22Rv1 (cell line): ENCODE measurements around the gene RANGAP1.

ENCODE experiments used
- H3K27ac ChIP-seq: fragments of 450-650 bp; 2 replicates; pipeline ENCODE4 v1.5.1; 2017
- ZFX ChIP-seq: fragments of 450-650 bp; IDR thresholded peaks from 2 replicates; pipeline ENCODE4 v1.6.1; 2017; ENCODE audit warnings: antibody characterized with exemption, borderline replicate concordance
- TF ChIP-seq, protein P1 (sequence below): fragments of 450-650 bp; IDR thresholded peaks from 2 replicates; pipeline ENCODE4 v1.5.1; 2017; ENCODE audit warnings: mild to moderate bottlenecking

Gene RANGAP1

GRCh38 chr22:41285820-41286638 is at the start of gene RANGAP1:
RANGAP1 (minus strand) TSS chr22:41286187; CDS start chr22:41281044, 5,143 bp downstream.
- peak within 1 kb of the TSS; percentile 84 for H3K27ac ChIP-seq
- TF ChIP-seq, protein P1, sequence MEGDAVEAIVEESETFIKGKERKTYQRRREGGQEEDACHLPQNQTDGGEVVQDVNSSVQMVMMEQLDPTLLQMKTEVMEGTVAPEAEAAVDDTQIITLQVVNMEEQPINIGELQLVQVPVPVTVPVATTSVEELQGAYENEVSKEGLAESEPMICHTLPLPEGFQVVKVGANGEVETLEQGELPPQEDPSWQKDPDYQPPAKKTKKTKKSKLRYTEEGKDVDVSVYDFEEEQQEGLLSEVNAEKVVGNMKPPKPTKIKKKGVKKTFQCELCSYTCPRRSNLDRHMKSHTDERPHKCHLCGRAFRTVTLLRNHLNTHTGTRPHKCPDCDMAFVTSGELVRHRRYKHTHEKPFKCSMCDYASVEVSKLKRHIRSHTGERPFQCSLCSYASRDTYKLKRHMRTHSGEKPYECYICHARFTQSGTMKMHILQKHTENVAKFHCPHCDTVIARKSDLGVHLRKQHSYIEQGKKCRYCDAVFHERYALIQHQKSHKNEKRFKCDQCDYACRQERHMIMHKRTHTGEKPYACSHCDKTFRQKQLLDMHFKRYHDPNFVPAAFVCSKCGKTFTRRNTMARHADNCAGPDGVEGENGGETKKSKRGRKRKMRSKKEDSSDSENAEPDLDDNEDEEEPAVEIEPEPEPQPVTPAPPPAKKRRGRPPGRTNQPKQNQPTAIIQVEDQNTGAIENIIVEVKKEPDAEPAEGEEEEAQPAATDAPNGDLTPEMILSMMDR, result no peak
- no peak for TF ChIP-seq ZFX

DNA sequence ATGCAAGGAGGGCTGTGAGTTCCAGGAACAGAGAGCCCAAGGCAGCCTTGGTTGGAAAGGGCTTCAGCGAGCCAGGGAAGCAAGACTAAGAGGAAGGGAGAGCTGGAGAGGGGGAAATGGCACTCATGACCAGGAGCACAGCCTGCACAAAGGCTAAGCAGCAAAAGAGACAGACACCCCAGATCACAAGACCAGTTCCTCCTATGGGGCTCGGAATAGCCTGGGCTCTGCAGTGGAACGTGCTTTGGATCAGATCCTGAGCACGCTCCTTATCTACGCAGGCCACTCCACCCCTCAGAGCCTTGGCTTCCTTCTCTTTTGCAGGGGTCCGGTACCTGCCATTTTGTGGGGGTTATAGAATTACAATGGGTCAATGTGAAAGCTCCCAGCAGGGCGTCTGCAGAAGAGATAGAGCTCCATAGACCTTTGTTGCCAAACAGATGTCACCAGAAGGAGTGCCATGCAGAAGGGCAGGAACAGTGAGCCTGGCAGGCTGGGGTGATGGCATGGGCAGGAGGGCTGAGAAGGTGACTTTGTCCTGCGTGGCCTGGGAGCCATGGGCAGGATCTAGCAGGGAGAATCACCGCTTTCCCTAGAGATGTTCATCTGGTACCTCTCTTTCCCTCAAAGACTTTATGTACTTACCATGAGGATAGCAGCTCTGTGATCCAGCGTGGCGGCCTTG is 49.1 kb upstream of the RANGAP1 start:
- TF ChIP-seq ZFX, result no peak
- TF ChIP-seq, protein P1, result no peak
- H3K27ac ChIP-seq, result no peak overlapping the region

GRCh38 chr22:41334215-41334614 is 48.2 kb upstream of the RANGAP1 start:
- H3K27ac ChIP-seq, result no peak overlapping the region
- TF ChIP-seq, protein P1, result no peak
- no peak for TF ChIP-seq ZFX

- TF ChIP-seq ZFX, result no peak
- TF ChIP-seq, protein P1, result no peak
- no peak overlapping the region for H3K27ac ChIP-seq
Observed at GRCh38 chr22:41333806-41334205, 47.8 kb upstream of the RANGAP1 start.

- no peak for TF ChIP-seq ZFX
- TF ChIP-seq, protein P1, result no peak
Observed at GRCh38 chr22:41332217-41332939, 46.4 kb upstream of the RANGAP1 start.

GRCh38 chr22:41330169-41330568 is 44.2 kb upstream of the RANGAP1 start:
- TF ChIP-seq, protein P1, result no peak
- no peak for TF ChIP-seq ZFX
- no peak overlapping the region for H3K27ac ChIP-seq

More at GRCh38 chr22:41332217-41332939, 46.4 kb upstream of the RANGAP1 start:
- no peak overlapping the region for H3K27ac ChIP-seq

DNA sequence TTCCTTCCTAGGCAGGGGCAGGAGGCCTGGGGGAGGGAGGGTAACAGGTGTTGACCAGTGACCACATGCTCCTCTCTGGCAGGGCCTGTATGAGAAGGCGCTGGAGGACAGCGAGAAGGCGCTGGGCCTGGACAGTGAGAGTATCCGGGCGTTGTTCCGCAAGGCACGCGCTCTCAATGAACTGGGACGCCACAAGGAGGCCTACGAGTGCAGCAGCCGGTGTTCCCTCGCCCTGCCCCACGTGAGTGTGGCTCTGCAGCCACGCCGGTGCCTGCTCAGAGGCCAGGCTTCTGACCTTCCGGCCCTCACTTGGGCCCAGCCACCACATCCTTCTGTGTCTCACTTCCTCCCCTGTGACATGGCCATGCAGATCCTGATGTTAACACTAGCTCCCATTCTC is 41.1 kb upstream of the RANGAP1 start:
- H3K27ac ChIP-seq, result no peak overlapping the region
- TF ChIP-seq ZFX, result no peak
- TF ChIP-seq, protein P1, result no peak
